HG03571 (cell line): ENCODE measurements around the gene CD151.

ENCODE experiments used
- ATAC-seq: cut with Tn5 transposase; IDR thresholded peaks from one replicate; pipeline ENCODE4 v1.9.1; 2021; ENCODE audit not compliant: unreplicated experiment

CD151 gene

GRCh38 chr11:832529-833113 lies at the start of gene CD151:
Gene CD151 (plus strand): TSS chr11:832952. CDS start chr11:836070, 3,118 bp downstream.
- no peak for ATAC-seq

- ATAC-seq: no peak
Observed at GRCh38 chr11:783581-784015, 49.2 kb upstream of the CD151 start.

DNA sequence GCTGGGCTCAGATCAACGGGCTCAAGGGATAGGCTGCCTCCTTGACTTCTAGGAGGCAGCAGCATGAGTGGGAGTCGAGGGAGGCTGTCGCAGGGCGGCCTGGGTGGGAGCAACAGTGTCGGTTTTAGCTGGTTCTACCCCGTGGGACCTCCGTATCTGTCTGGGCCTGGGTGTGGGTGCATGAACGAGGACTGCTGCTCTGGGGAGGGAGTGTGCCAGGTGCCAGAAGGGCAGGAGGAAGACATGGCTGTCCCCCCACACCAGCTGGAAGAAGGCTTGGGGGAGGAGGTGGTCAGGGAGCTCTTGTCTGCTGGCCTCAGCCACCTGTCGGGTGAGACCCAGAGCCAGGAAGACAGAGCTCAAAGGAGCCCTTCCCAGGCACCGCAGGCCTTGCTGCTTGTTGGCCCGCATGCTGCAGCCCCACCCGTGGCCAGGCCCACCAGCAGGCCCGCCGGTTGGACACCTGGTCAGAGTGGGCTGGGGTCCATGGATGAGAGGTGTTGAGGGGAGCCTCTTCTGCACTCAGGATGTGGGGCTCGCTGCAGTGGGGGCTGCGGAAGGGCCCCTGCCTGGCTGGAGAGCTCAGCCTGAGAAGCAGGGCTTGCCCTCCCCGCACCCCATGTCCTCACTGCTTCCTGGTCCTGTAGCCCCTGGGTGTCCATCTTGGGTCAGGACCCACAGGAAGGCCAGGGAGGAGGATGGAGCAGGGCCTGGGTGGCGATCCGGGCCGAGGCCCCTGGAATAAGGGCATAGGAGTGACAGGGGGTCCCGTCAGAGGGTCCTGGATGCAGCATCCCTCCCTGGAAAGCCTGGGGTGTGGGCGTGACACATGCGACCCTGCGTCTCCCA lies 46.3 kb upstream of the CD151 start:
- no peak for ATAC-seq

DNA sequence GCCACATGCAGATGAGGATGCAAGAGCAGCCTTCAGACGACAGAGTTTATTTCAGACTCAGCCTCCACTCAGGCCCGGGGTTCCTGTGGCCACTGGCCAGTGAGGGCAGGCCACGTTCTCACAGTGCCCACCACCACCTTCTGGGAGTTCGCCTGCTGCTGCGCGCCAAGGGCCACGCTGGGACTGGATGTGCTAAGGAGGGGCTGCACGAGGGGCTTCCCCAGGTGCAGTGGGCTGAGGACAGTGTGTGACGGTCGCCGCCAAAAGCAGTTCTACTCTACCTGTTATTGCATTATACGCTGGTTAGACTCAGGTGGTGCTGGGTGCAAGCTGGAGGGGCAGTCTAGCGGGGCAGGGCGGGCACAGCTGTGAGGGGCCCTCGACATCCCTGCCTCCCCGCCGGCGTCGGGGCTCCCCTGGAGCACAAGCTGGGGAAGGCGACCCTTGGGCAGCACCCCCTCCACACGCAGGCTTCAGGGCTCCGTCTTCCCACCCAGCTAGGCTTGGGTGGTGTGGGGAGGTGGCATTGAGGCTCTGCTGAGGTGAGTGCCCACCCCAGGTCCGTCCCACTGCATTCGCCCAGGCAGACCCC lies 45.6 kb upstream of the CD151 start:
- no peak for ATAC-seq

DNA sequence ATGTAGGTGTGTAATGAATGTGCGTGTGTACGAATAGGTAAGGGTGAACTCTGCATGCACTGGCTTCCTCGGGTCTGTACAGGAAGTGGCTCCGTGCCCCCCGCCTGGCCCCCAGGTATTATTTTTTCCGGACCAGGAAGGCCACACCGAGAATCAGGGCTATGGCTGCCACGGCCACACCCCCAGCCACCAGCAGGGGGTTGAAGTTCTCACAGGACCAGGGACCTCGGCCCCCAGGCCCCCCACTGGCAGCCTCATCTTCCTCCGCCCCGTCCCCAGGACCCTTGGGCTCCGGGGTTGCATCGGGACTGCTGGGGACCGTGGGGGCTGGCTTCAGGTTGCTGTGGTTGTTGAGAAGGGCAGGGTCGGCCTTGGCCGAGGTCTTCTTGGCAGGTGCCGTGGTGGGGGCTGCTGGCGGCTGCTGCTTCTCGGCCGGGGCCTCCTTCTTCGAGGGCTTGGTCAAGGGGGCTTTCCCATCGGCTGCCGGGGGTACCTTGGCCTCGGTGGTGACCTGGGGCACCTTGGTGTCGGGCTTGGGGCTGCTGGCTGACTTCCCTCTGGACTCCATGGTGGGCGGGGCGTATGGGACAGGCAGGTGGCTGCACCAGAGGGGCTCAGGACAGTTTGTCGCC lies 44.6 kb upstream of the CD151 start:
- no peak for ATAC-seq

- ATAC-seq: no peak
Observed at GRCh38 chr11:788953-789940, 43.5 kb upstream of the CD151 start.

DNA sequence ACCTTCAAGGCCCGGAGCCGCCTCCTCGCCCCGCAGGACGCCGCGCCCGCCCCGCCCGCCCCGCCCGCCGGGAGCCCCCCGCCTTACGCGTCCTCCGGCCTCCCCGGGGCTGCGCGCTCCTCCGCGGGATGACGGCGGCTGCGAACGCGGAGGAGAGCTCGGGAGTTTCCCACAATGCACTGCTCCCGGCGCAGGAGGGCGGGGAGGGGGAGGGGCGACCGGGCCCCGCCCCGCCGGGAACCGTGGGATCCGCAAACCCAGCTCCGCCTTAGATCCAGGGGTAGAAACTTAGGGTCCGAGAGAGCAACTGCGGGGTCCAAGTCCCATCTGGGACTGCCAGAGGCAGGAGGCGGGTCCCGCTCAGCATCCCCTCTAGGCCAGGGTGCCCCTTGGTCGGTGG lies 42.8 kb upstream of the CD151 start, which contains the start of gene CEND1:
CEND1 (minus strand) TSS at position 148 of the 400 bp plus-strand sequence. CDS start 1,514 bp downstream, outside the sequence.
- ATAC-seq: no peak

- ATAC-seq: no peak
Observed at GRCh38 chr11:790721-791564, 41.8 kb upstream of the CD151 start.

- ATAC-seq: no peak
Observed at GRCh38 chr11:791658-792534, 40.9 kb upstream of the CD151 start.

DNA sequence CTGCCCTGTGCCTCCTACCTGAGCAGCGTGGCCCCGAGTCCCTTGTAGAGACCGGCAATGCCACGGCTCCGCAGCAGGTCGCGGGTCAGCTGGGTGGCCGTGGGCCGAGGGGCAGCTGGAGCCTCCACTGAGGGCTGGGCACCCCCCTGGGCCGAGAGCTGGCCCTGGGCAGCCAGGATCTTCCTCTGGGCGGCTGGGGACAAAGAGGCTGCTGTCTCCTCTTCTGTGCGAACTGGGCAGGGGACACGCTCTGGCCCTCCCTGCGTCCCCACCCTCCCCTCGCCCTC lies 40.3 kb upstream of the CD151 start:
- no peak for ATAC-seq

DNA sequence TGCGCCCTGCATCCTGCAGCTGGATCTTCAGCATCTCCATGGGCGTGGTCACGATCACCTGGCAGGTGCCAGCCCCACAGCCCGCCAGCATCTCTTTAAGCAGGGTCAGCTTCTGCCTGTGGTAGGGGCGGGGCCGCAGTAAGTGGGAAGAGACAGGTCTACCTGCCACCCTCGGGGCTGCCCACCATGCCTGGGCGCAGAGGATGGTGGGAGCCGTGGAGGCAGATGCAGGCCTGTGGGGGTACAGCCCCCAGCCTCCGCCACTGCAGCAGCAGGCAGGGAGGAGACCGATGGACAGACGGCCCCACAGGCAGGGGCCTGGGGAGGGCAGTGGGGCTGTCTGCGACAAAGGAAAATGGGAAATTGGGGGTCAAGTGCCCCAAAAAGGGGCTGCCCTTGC lies 39.9 kb upstream of the CD151 start:
- ATAC-seq: no peak

- no peak for ATAC-seq
Observed at GRCh38 chr11:793556-793955, 39.2 kb upstream of the CD151 start.

DNA sequence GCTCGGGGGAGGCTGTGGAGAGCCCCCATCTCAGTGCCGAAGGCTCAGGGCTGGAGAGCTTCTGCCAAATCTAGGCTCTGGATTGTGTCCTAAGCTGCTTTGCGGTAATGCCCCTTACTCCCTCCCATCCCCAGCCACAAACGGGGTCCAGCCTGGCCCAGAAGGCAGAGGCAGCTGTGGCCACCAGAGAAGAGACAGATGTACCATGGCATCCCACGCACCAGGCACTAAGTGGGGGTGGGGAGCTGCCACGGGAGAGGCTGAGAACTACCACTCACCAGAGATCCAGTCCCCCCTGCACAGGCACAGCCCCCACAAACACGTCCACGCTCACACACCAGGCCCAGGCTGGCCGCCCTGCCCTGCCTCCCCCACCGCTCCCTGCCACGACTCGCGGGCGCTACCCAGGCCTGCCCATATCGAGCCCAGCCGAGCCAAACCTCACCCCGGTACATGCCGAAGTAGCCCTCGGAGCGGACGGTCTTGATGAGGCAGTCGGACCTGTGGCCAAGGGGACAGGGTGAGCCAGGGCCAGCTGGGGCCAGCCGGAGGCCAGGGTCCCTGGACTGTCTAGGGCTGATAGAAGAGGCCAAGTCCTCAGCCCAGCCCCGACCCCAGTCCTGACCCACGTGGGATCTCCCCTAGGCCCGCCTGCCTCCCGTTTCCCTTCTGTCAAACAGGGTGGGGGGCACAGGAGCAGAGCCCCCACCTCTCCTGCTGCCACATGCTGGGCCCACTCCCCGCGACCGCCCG lies 38.6 kb upstream of the CD151 start:
- ATAC-seq: no peak

- ATAC-seq: no peak
Observed at GRCh38 chr11:794766-795633, 37.8 kb upstream of the CD151 start.

GRCh38 chr11:795634-796564 lies 36.9 kb upstream of the CD151 start:
- ATAC-seq: no peak
